Ovary (tissue), 9 donors: ENCODE measurements around the gene RHEB. TPM values are rescaled to one million over a fixed set of nuclear protein-coding genes. Genes with fewer than 3 reads are reported as not detected.
A peak's percentile ranks its signal among the peaks of the same experiment; 100 is the strongest.

Experiments
- DNase-seq, 5 donors: peaks; one replicate each; pipeline ENCODE4 v3.0.0-alpha.2; 2019 to 2020
- H3K27ac ChIP-seq, 2 donors: fragments of 200-600 bp; one replicate each; pipeline versions ENCODE4 v1.5.1 to v1.8.0; 2019 to 2022
- H3K27me3 ChIP-seq: fragments of 200-600 bp; one replicate; pipeline ENCODE4 v1.8.0; 2022
- H3K36me3 ChIP-seq: fragments of 200-600 bp; sonication (generic); one replicate; pipeline ENCODE4 v1.5.1; 2019
- H3K4me1 ChIP-seq: one replicate; pipeline ENCODE4 v1.8.1; 2013; ENCODE audit warnings: mild to moderate bottlenecking, moderate library complexity; ENCODE audit not compliant: insufficient read depth
- H3K4me3 ChIP-seq: fragments of 200-600 bp; sonication (generic); one replicate; pipeline ENCODE4 v1.5.1; 2017
- H3K9me3 ChIP-seq, 2 donors: fragments of 200-600 bp in 1 of 2; sonication (generic) in 1 of 2; one replicate each; pipeline versions ENCODE4 v1.5.1 to v1.8.1; 2013 to 2019; ENCODE audit warnings: mild to moderate bottlenecking in 1 of 2, moderate library complexity in 1 of 2
- CTCF ChIP-seq, 3 donors: fragments of 450-650 bp in 2 of 3; fragments of 200-600 bp in 1 of 3; IDR thresholded peaks; one replicate each; pipeline versions ENCODE4 v1.5.1 to v1.8.0; 2016 to 2022; ENCODE audit warnings: antibody characterized with exemption in 3 of 3, mild to moderate bottlenecking in 1 of 3
- EP300 ChIP-seq: sonication (generic); formaldehyde crosslinking; IDR thresholded peaks from one replicate; pipeline ENCODE4 v1.6.1; 2017; ENCODE audit warnings: antibody characterized with exemption
- POLR2A ChIP-seq: fragments of 450-650 bp; IDR thresholded peaks from one replicate; pipeline ENCODE4 v1.6.1; 2017; ENCODE audit warnings: antibody characterized with exemption, mild to moderate bottlenecking, moderate library complexity
- WGBS, 3 donors: extraction: QIAGEN DNeasy Blood & Tissue Kit in 1 of 3; methylation state at CpG; one replicate each; pipeline versions ENCODE4 v1.1.5 to v1.1.7; 2013 to 2017; 5-methylcytosine and 5-hydroxymethylcytosine counted together
- intact Hi-C, 4 donors: fragments of 100-400 bp; cut with DNase I; formaldehyde crosslinking; loops; one replicate each; pipeline versions ENCODE4 v1.11.0 to v1.15.1; 2022 to 2023
- polyA plus RNA-seq, 2 donors: library from polyadenylated mRNA; stranded (reverse); fragments of 200-250 nt in 1 of 2; fragments of 350-450 nt in 1 of 2; fragmentation: Illumina TruSeq in 1 of 2; extraction: RNeasy Lipid Tissue Mini Kit (QIAGEN cat#74804) in 1 of 2; gene quantifications; one replicate each; pipeline ENCODE4 v1.2.3, GENCODE V29; 2013 to 2014
- total RNA-seq, 7 donors: library from RNA; depleted of rRNA in 2 of 7; stranded (reverse); fragments of >200 nt in 2 of 7; fragmentation: NEBNext Ultra II Directional in 3 of 7; extraction: Animal tissue kit (Norgen Biotek cat#: 25700) in 3 of 7; gene quantifications; one replicate each; pipeline versions ENCODE4 v1.1.0 to v1.2.4, GENCODE V29; 2016 to 2023
- donor health status: DM: no; HTN: no; CAD: no; lungs with moderate emphysema.
- donor health status: DM: no; HTN: no; CAD: no.
- donor health status: Bipolar disorder and iron deficiency.
- donor health status: DM: yes; HTN: yes; CAD: no.
- donor health status: DM: no; HTN: no; CAD: no.
- donor health status: DM: yes; HTN: yes; CAD: no.

The RHEB gene
- total and polyA plus RNA-seq, 9 donors: 77.6 to 167 (median 91.8) TPM

GRCh38 chr7:151452680-151453325, 66.9 kb downstream of the RHEB start:
- intact Hi-C loops: no loop called here
- peaks cover under 1% of the 10 kb centered on the region for H3K4me1 ChIP-seq
- WGBS, 3 donors: 82 to 89% (median 88%) methylated on average over 15 of the region's 15 CpGs
- no peak overlapping the region for H3K4me3 ChIP-seq
- peak in 2 of 5 donors; percentile 9 to 30 for DNase-seq
- H3K36me3 ChIP-seq: no peaks in the 10 kb centered on the region
- H3K27me3 ChIP-seq: no peaks in the 10 kb centered on the region
- no peak for TF ChIP-seq EP300
- no peak for TF ChIP-seq CTCF (IDR thresholded peaks at IDR 0.05)
- TF ChIP-seq POLR2A: no peak
- H3K27ac ChIP-seq: no peak overlapping the region
- no peaks in the 10 kb centered on the region for H3K9me3 ChIP-seq

- no peak overlapping the region for H3K4me3 ChIP-seq
- TF ChIP-seq POLR2A (no peak), EP300 (no peak), CTCF (IDR thresholded peaks at IDR 0.05) (no peak)
- no peaks in the 10 kb centered on the region for H3K36me3 ChIP-seq
- peak in 2 of 5 donors; percentile 13 to 30 for DNase-seq
- peaks cover 1% of the 10 kb centered on the region for H3K4me1 ChIP-seq
- H3K27ac ChIP-seq: no peak overlapping the region
- WGBS, 3 donors: 85 to 92% (median 88%) methylated on average over 23 of the region's 23 CpGs
- H3K9me3 ChIP-seq: no peaks in the 10 kb centered on the region
- no peaks in the 10 kb centered on the region for H3K27me3 ChIP-seq
- intact Hi-C loops: no loop called here
Observed at GRCh38 chr7:151451626-151452571, 67.8 kb downstream of the RHEB start.

- WGBS, 3 donors: 79 to 87% (median 82%) methylated on average over 5 of the region's 5 CpGs
- no peaks in the 10 kb centered on the region for H3K36me3 ChIP-seq
- H3K27me3 ChIP-seq: no peaks in the 10 kb centered on the region
- DNase-seq: peak in 2 of 5 donors; percentile 6 to 23
- no peaks in the 10 kb centered on the region for H3K9me3 ChIP-seq
- peaks cover 1% of the 10 kb centered on the region for H3K4me1 ChIP-seq
- no peak overlapping the region for H3K27ac ChIP-seq
- intact Hi-C loops: no loop called here
- TF ChIP-seq CTCF (IDR thresholded peaks at IDR 0.05) (no peak), POLR2A (no peak), EP300 (no peak)
- H3K4me3 ChIP-seq: no peak overlapping the region
Observed at GRCh38 chr7:151451156-151451555, 68.5 kb downstream of the RHEB start.

- H3K4me1 ChIP-seq: peaks cover 1% of the 10 kb centered on the region
- 86 to 91% (median 89%) methylated on average over 9 of the region's 9 CpGs for WGBS, 3 donors
Observed at GRCh38 chr7:151449990-151450389, 69.7 kb downstream of the RHEB start.

More at GRCh38 chr7:151449990-151450389, 69.7 kb downstream of the RHEB start:
- intact Hi-C loops: loop anchor here in 3 of 4 donors (2.0 to 5.0 kb wide), 3 partner anchors 81 to 135 kb away; no protein-coding TSS in a partner anchor
- Histone ChIP-seq H3K9me3 (no peaks in the 10 kb centered on the region), H3K27me3 (no peaks in the 10 kb centered on the region), H3K36me3 (no peaks in the 10 kb centered on the region), H3K27ac (no peak overlapping the region), H3K4me3 (no peak overlapping the region)
- TF ChIP-seq POLR2A (no peak), CTCF (IDR thresholded peaks at IDR 0.05) (no peak), EP300 (no peak)
- peak in 2 of 5 donors; percentile 5 to 21 for DNase-seq
